ENCODE data around the gene GLCCI1.
"Not testable (repeated sequence)": the region's sequence is repeated elsewhere in the genome, so short reads cannot be mapped to it uniquely, and the experiment has no call there.

The GLCCI1 gene

GRCh38 chr7:8089036-8089780 lies 120.6 kb downstream of the GLCCI1 start:
- no peak for DNase-seq (ENCODE audit: low read depth in 2 of 2, low spot score in 1 of 2)

DNA sequence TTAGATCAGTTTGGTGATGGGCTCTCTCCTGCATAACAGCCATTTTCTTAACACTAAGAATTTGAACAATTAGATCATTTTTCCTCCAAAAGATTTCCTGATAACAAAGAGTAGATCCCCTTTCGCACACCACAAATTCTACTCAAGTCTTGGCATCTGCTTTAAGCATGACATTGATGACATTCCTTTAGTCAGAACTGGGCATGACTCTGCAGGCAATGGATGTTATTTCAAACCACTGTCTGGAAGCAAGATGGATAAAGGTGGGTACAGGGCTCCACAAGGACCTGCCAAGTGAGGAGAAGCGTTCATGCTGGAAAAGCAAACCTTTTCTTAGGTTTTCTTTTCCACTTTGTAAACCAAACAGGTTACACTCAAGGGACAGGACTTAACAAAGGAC lies 123.5 kb downstream of the GLCCI1 start:
- DNase-seq (ENCODE audit: low read depth in 2 of 2, low spot score in 1 of 2): no peak

- DNase-seq (ENCODE audit: low read depth in 2 of 2, low spot score in 1 of 2): no peak
Observed at GRCh38 chr7:8094164-8095140, 125.9 kb downstream of the GLCCI1 start.

- not testable (repeated sequence) for DNase-seq (ENCODE audit: low read depth in 2 of 2, low spot score in 1 of 2)
Observed at GRCh38 chr7:8101292-8101691, 132.7 kb downstream of the GLCCI1 start.

GRCh38 chr7:8103282-8103681 lies 134.7 kb downstream of the GLCCI1 start:
- DNase-seq (ENCODE audit: low read depth in 2 of 2, low spot score in 1 of 2): no peak

- DNase-seq (ENCODE audit: low read depth in 2 of 2, low spot score in 1 of 2): no peak
Observed at GRCh38 chr7:8105449-8106095, 137.0 kb downstream of the GLCCI1 start.

- no peak for DNase-seq (ENCODE audit: low read depth in 2 of 2, low spot score in 1 of 2)
Observed at GRCh38 chr7:8109196-8110022, 140.8 kb downstream of the GLCCI1 start.

GRCh38 chr7:8111282-8111960 lies 142.8 kb downstream of the GLCCI1 start:
- no peak for DNase-seq (ENCODE audit: low read depth in 2 of 2, low spot score in 1 of 2)

GRCh38 chr7:8112685-8113084 lies 144.1 kb downstream of the GLCCI1 start:
- DNase-seq (ENCODE audit: low read depth in 2 of 2, low spot score in 1 of 2): no peak

GRCh38 chr7:8113184-8113583 lies 144.6 kb downstream of the GLCCI1 start:
- no peak for DNase-seq (ENCODE audit: low read depth in 2 of 2, low spot score in 1 of 2)

DNA sequence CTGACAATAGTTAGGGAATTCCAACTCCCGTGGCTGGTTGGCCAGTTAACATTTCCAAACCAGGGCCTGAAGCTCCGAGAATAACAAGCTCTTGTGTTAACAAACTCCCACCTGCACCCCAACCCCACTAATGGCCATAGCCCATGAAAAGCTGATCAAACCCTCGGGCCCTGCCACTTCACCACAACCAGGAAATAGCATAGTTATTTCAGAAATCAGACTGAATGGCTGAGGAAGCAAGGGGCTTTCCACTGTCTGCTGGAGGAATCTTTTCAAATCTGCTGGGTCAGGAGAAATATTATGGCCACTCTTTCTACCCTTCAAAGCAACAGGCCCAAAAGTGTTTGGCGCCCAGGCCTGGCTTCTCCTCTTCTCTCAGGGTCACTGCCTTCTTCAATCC lies 145.6 kb downstream of the GLCCI1 start:
- DNase-seq (ENCODE audit: low read depth in 2 of 2, low spot score in 1 of 2): no peak

DNA sequence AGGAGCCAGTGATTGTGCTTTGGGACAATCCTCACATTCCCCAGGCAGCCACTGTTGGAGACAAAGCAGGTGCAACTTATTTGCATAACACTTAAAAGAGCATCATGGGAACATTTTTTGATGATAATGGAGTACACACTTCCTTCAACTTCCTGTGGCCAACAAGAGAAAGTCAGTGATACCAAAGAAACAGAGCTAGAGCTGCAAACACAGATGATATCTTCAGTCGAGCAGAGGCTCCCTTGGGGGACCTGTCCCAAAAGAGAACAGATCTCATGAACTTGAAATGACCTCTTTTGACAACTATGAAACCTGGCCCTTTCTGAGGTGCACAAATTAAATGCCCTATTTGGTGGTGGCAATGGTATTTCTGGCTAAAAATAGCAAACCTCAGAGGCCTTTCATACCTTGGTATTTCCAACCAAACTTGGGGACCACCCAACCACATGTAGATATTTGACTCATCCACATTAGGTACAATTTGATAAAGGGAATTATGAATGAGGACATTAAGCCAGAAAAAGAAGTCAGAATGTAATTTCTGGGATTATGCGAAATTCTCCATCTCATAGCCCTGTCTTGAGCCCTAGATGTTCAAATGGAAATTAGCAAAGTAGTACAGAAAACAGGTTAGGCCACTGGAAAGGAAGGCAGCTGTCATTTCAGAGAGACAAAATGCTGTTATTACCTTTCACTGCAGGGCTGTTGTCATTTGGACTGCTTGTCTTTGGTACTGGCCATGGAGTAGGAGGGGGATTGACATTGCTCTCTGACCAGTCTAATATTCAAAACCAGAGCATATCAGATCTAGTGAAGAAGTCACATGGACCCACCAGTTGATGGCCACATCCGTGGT lies 147.2 kb downstream of the GLCCI1 start:
- no peak for DNase-seq (ENCODE audit: low read depth in 2 of 2, low spot score in 1 of 2)

DNA sequence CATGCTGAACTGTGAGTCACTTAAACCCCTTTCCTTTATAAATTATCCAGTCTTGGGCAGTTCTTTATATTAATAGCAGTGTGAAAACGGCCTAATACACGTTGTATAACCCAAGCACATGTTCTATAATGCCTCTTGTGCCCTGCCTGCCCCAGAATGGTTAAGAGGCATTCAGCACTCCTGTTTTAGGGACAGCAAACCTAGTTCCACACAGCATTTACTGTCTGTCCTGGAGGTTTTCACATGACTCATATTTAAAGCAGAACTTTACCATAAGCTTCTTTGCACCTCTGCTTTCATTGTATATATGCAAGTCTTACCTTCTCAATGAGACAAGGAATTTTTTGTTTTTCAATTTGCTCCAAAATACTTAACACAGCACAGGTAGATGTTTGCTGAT lies 148.6 kb downstream of the GLCCI1 start:
- DNase-seq (ENCODE audit: low read depth in 2 of 2, low spot score in 1 of 2): no peak

- no peak for DNase-seq (ENCODE audit: low read depth in 2 of 2, low spot score in 1 of 2)
Observed at GRCh38 chr7:8119262-8119661, 150.7 kb downstream of the GLCCI1 start.

DNA sequence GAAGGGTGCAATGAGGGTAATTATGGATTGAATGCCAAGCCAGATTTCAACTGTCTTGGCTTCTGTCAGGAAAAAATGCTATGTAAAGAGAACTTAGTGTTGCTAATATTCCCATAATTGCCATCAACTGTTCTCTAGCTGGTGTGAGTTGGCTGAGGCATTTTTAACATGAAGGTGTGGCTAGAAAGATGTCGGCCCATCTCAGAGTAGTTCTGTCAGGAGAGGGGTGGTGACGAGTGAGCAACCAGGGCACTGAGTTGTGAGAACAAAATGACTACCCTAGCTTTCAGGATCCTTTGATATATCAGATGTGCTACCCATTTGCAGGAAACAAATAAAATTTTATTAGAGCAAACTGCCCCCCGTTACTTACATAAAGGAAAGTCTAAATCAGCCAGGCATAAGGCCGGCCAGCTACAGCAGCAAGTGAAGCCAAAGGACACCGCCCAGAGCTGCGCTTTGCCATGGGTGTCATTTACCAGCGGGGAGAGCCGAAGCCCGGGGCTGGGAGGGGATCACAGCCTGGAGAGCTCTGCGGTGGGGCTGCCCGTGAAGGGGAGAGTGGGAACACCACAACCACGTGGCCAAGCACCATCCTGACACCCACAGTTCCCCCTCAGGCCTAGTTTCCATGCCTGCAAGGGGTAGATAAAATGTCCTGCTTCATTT lies 151.9 kb downstream of the GLCCI1 start:
- no peak for DNase-seq (ENCODE audit: low read depth in 2 of 2, low spot score in 1 of 2)

DNA sequence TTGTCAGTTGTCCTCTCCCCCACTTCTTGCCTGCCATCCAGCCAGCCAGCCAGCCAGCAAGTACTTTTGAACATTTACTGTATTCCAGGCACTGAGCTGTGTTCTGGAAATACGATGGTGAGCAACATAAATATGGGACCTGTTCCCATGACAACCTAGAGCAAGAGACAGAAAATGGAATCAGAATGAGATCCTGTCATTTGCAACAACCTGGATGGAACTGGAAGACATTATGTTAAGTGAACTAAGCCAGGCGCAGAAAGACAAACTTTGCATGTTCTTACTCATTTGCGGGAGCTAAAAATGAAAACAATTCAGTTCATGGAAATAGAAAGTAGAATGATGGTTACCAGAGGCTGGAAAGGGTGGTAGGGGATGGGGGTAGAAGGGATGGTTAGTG lies 152.6 kb downstream of the GLCCI1 start:
- DNase-seq (ENCODE audit: low read depth in 2 of 2, low spot score in 1 of 2): no peak

- DNase-seq (ENCODE audit: low read depth in 2 of 2, low spot score in 1 of 2): peak; percentile 42 to 58
Observed at GRCh38 chr7:8125680-8126444, 157.3 kb downstream of the GLCCI1 start.

- DNase-seq (ENCODE audit: low read depth in 2 of 2, low spot score in 1 of 2): no peak
Observed at GRCh38 chr7:8126601-8127167, 158.1 kb downstream of the GLCCI1 start.

All from stimulated activated CD8-positive, alpha-beta memory T cell treated with anti-CD3 and anti-CD28 coated beads, Interleukin-4, amount 100 ng/mL, for 1 hour (primary cell).